ENCODE data around the gene GALNT9.

The GALNT9 gene

DNA sequence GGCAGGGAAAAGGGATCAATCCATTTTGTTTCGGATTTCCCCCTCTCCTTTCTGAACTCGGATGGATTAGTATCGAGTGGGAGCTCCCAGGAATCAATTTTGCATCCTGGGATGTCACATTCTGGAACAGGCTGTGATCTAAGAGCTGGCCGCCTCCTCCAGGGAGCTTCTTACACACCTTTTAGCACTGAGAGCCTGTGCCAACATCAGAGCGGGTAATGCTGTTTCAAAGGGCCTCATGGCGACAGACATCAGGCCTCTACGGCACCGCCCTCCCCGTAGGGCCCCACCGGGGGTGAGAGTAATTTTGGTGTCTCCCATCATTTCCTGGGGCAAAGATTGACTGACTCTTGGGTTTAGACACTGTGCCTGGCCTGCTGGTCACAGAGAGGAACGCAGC, 2.7 kb downstream of the GALNT9 start:
- DNase-seq (ENCODE audit: low read depth, low spot score): no peak

DNA sequence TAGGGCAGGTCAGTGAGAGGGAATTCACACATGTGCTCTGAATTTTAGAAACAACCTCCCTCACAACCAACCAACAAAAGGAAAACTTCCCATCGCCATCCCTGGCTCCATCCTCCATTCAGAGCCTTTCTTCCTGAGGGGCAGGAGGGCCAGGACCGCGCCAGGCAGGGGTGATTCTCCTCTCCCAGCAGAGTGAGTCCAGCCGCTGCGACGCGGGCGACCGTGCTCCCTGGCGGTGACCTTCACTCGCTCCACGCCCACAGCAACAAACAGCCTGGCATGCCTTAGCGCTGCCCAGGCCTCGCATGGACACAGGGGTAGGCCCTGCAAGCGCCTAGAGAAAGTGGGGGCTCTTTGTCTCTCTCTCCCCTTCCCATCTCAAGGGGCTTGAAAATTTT, 3.7 kb downstream of the GALNT9 start:
- no peak for DNase-seq (ENCODE audit: low read depth, low spot score)

DNA sequence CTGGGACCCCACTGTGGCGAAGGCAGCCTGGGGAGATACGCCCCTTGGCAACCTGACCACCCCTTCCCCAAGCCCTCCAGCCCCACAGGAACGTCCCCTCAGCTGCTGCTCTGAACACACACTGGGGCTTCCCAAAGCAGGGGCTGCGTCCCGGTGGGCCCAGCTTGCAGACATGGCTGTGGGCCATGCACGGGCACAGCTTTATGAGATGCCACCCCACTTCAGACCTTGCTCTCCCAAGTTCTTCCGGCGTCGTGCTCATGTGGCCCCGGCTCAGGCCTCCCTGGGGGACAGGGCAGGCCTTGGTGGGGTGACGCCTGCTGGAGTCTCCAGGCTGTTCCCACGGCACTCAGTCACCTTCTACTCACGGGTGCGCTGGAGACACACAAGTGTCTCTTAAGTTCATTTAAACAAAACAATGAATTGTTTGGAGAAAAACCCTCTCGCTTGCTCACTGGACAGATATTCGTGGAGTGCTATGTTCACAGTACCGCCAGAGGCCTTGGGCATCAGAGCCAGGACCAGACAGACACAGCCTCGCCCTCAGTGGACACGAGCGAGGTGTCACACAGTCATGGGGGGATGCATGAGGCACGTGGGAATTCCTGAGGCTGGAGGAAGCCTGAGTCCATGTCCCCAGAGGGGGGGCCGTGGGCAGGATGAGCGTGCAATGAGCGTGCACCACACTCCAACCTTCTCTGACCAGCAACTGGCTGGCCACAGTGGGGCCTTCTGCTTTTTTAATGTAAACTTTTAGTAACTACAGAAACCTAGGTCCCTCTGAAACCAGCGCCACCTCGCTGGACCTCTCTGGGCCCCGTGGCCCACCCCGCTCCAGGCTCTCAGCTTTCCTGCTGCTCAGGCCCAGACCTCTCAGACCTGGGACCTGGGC, 4.3 kb downstream of the GALNT9 start:
- DNase-seq (ENCODE audit: low read depth, low spot score): no peak

DNA sequence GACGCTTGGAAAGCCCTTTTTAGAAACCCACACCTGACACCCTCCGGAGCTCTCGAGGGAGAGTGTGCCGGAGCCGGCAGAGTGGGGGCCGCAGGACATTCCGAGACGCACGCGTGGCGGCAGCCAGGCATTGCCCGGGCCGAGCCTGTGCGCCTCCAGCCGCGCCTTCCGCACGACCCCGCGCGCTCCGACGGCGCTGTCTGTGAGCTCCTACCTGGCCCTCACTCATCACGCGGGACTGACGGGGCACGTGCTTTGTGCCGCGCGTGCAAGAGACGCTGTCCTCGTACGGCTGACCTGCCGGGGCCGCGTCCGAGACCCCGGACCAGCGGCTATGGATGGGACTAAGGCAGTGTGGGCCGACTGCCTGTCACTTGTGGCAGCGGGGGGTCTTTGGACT, 5.2 kb downstream of the GALNT9 start:
- no peak for DNase-seq (ENCODE audit: low read depth, low spot score)

DNA sequence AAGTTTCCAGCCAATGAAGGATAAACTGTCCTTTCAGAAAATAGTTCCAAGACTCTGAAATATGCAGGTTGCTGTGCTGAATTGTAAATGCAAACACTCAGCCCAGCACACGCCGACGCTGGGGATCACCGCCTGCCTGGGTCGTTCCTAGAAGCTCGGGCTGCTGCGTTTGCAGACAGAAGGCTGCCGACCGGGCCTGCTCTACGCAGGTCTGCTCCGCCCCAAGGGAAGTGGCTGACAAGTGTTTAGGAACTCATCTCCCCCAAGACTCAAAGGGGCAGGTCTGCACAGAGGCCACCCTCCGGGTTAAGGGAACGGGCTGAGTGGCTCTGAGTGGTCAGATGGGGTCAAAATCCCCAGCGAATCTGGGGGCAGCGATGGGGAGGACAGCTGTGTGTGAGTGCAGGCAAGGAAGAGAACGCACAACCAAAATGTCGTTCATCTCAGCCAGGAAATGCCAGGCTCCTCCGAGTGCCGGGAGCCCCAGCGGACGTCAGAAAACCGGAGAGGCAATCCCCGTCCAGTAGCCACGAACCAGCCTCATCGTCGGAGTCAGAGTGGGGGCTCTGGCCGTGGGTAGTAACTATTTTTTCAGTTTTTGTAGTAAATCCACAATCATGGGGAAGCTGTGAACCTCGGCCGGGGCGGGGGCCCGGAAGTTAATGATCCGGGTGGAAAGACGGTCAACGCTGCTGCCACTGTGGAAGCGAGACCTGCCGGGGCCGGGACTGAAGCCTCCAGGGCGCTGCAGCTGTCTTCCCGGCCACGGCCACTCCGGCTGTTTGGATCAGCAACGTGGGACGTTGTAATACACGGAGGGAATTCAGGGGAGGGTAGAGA, 6.0 kb downstream of the GALNT9 start:
- peak; percentile 33 for DNase-seq (ENCODE audit: low read depth, low spot score)

DNA sequence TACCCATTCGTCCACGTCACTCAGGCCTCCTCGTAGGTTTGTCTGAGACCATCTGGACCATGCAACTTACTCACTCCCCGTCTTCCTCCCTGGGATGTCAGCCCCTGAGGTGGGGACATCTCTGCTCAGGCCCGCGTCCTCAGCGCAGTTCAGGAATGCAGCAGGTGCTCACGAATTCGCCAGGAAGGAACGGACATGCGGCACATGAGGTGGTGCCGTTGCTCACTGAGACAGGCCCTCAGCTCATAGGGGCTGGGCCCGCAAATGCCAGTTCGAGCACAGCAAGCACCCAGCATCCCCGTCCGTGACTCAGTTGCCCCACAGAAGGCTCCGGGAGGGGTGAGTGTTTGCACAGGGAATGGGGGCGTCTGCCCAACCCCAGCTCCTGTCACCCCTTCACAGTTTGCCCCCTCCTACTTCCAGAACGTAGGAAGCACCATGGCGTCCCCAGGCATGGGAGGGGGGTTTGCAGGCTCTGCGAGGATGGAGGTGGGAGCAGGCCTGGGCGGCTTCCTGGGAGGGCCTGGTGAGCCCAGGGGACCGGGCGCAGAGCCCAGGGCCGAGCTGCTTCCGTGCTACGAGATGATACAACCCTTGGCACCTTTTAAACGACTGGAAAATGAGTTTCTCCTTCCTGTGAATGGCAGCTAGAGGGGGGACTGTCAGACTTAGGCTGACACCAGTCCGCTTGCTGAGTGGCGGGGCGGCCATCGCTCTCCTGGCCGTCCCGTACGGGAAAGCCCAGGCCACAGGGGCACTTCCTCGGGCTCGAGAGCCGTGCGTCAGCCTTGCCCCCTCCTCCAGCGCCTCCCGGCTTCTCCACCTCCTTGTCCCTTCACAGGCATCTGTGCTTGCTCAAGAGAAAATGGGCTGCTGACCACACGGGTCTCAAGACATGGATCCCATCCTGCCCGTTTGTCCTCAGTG, 6.9 kb downstream of the GALNT9 start:
- no peak for DNase-seq (ENCODE audit: low read depth, low spot score)

DNA sequence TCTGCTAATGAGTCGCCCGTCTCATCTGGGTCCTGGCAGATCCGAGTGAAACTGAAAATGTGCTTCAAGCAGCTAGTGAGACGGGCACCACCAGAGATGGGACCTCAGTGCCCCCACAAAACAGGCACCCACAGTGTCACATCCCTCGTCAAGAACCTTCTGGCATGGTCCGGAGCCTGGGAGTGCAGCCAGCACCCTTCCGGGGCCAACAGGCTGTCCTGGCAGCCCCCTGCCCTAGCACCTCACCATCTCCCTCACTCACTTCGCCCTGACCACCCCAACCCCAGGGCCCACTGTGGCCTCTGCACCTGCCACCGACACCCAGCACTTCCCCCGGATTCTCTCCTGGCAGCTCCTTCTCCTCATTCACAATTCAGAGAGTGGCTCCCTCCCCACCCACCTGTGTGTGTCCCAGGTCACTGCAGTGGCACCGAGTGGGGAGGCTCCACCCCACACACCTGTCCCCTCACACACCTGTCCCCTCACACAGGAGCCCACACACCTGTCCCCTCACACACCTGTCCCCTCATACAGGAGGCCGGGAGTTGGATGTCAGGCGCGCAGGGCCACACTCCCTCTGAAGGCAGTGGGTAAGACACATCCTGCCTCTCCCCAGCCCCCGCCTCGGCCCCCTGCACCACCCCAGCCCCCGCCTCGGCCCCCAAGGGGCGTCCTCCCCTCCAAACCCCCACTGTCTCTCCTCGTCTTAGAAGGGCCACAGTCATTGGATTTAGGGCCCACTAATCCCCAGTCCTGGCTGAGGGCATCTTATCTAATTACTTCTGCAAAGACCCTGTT, 7.9 kb downstream of the GALNT9 start:
- DNase-seq (ENCODE audit: low read depth, low spot score): no peak

DNA sequence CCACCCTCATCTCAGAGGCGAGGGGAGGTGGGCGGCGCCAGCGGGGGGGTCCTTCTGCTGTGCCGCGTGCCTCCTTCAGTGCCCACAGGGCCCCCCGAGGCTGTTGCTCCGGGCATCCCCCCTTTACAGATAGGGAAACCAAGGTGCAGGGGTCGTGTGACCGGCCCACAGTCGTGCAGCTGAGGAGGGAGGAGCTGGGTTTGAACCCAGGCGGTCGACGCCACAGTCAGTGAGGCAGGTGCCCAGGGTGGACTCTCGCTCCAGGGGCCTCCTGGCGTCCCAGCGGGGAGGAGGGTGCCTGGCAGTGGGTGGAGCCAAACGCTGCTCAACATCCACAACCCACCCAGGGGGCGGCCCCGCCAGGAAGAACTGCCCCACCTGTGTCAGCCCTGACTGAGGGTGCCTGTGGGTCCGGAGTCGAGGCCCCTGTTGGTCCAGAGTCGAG, 8.6 kb downstream of the GALNT9 start:
- no peak for DNase-seq (ENCODE audit: low read depth, low spot score)

DNA sequence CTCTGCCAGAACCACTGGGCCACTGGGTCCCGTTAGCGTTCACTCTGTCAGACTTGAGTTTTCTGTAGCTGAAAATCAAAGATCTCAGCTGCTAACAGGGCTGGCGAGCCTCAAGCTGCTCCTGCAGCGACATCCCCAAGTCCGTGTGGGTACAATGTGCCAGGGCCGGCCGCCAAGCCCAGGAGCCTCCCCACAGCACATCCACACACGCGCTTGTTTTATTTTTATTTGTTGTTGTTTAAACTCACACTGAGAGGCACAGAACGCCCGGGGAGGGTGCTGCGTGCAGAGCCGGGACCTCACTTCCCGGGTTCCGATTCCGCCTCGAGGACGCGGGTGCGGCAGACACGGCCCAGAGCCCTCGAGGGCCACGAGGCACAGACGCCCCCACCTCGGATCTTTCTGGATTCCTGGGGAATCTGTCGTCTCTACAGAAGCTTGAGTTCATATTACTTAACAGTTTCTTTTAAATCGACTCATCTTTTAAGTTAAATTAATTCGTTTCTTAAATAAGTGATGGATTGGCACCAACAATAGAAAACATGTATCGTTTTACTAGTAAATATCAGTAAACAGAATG, 9.3 kb downstream of the GALNT9 start:
- DNase-seq (ENCODE audit: low read depth, low spot score): no peak

DNA sequence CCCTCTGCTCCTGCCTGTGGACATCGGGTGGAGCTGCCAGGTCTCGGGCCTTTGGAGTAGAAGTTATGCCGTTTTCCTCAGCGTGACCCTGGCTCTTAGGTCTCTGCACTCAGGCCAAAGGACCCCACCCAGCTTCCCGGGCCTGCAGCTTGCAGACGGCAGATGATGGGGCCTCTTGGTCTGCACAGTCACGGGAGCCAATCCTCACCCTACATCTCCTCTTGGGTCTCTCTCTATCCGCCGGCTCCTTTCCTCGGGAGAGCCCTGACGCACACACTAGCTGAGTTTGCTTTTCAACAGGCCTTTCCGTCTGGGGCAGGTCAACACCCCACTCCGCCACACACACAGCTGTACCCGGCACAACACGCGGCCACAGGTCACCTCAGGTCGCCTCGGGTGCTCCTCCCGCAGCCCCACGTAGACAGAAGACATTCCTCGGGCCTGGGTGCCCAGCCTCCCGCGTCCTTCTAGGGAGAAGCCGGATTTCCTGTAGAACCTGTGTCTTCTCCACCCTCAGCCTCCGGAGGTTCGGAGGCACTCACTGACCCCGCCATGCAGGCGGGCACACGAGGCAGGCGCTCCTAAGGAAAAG, 9.9 kb downstream of the GALNT9 start:
- no peak for DNase-seq (ENCODE audit: low read depth, low spot score)

DNA sequence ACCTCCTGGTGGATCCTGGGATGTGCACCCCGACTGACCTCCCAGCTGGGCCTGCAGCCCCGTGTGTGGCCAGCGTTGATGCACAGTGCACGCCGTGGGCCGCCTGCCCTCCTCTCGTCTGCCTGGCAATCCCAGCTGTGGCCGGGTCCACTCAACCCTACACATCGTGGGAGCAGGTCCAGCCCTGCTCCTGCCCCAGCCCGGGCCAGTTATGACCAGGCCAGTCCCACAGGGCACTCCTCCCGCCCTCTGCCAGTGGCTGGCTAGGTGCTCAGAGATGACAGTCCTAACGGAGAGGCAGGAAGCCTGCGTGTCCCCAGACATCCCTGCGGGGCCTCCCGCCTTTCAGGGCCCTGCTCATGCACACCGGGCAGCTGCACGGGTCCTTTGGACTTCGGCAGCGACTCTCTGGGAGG, 10.8 kb downstream of the GALNT9 start:
- no peak for DNase-seq (ENCODE audit: low read depth, low spot score)

DNA sequence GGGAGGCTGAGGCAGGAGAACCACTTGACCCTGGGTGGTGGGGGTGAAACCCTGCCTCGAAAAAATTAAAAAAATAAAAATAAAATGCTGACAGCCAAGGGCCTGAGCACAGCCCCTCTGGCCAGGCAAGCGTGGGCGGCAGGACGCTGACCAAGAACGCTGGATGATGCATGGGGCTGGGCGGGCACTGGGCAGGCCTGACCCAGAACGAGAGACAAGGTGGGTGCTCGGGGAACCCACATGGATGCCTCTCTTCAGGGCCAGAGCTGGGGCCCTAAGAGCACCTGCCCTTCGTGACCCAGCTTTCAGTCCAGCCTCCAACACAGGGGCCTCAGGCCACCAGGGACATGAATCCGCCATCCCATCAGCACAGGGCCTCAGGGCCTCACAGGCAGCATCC, 11.3 kb downstream of the GALNT9 start:
- no peak for DNase-seq (ENCODE audit: low read depth, low spot score)

DNA sequence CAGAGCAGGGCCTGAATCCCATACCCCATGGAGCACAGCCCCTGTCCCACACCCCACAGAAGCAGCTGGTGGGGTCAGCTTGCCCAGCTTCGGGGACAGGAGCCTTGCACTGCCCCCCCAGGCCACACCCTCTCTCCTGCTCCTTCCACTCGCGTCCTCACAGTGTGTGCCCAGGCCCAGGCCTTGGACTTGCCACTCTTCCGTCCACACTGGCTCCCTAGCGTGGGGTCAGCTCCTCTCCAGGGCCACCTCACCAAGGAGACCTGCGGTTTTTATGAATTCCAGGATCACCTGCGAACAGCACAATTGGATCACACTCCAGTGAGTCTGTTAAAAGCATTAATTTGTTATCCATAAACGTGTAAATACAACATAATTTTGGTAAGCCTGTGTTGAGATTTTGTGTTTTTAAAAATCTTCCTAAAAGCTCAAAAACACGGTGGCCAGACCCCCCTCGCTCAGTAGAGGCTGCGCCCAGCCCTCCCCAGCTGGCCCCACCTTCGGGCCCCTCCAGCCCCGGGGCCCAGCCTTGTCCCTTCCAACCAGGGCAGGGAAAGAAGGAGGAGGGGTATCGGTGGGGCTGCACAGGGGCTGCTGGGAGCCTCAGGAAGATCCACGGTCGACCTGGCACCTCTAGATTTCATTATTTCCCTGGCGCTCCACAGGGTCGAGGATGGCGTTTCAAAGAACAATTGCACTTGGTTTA, 12.0 kb downstream of the GALNT9 start:
- no peak for DNase-seq (ENCODE audit: low read depth, low spot score)

DNA sequence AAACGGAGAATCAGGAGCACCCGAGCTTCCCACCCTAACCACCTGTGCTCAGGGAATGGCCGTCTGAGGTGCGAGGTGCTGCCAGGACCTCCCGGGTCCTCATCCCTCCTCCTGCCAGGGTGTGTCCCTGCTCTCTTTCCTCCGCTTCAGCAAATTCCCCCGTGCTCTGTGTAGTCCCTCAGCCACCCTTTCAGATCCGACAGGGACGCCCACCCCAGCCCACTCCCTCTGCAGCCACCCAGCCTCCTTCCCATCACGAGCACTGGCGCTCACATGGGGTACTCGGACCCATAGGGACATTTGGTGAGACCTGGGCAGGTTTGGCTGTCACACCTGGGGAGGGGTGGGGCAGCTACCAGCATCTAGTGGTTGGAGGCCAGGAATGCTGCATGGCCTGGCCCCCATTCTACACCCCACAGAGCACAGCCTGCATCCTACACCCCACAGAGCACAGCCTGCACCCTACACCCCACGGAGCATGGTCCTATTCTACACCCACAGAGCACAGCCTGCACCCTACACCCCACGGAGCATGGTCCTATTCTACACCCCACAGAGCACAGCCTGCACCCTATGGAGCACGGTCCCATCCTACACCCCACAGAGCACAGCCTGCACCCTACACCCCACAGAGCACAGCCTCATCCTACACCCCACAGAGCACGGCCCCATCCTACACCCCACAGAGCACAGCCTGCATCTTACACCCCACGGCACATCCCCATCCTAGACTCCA, 12.7 kb downstream of the GALNT9 start:
- no peak for DNase-seq (ENCODE audit: low read depth, low spot score)

DNA sequence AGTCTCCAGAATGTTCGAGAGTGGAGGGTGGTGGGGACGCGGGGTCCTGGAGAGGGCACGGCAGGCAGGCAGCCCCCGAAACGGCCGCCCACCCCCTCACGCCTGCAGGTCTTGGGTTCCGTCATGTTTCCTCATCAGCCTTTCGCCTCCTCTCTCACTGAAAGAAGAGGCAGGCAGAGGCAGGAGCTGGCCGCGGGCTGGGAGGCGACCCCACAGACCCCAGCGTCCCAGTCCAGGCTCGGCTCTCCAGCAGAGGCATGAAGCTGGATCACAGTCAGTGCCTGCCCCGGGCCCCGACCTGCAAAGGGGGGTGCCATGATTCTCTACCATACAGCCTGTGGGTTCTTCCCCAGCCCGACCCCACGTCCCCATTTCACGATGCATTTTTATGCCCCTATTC, 13.4 kb downstream of the GALNT9 start:
- no peak for DNase-seq (ENCODE audit: low read depth, low spot score)

DNA sequence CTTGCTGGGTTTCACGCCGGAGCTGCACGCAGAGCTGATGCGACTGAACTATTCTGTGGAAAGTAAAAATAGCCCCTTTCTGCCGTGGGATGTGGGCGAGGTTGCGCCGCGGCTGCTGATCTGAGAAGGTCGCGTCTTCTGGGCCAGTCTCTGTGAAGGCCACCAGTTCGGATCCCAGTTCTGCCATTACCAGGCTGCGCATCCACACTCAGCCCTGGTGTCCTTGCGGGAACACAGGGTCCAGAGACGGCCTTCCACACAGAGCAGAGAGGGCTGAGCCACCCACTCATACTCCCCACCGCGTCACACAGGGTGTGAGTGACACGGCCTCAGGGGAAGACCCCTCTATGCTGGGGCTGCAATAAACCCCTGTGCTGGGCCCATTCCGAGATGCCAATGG, 13.9 kb downstream of the GALNT9 start:
- DNase-seq (ENCODE audit: low read depth, low spot score): no peak

DNA sequence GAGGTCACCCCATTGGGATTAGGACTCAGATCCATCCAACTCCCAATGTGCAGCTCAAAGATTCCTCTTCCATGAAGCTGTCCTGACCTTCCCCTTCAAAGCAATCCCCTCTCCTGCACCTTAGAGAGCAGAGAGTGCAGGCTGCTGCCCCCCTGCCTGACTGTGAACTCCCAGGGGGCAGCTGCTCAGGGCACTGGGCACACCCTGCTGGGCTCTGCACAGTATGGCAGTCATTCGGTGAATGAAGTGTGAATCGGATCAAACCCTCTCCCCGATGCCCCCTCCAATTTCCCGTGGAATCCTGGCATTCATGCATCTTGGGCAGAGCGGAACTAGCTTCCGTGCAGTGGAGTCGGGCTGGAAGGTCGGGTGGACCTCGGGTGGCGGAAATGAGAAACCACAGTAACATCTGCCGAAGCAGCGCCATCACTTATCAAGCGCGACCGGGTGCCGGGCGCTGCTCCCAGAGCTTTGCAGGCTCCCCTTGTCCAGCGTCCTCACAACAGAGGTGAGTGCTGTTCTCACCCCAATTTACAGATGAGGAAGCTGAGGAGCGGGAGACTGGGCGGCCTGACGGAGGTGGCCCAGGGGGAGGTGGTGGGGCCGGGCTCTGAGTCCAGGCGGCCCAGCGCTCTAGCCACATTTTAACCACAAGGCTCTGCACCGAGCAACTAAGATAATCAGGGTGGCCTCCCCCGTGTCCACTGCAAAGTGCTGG, 14.7 kb downstream of the GALNT9 start:
- DNase-seq (ENCODE audit: low read depth, low spot score): no peak

DNA sequence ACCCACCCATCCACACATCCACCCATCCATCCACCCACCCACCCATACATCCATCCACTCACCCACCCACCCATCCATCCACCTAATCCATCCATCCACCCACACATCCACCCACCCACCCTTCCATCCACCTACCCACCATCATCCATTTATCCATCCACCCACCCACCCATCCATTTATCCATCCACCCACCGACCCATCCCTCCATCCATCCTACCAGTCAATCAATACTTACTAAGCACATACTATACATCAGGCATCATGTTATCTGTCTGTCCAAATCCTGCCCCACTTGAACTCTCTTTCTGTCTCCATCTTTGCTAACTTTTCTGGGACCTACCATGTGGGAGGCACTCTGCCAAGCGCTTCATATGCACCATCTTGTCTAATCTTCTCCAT, 15.4 kb downstream of the GALNT9 start:
- no peak for DNase-seq (ENCODE audit: low read depth, low spot score)
